ENCODE data around the gene RABGGTA. TPM values are rescaled to one million over a fixed set of nuclear protein-coding genes. Genes with fewer than 3 reads are reported as not detected.
"Not testable (repeated sequence)": the region's sequence is repeated elsewhere in the genome, so short reads cannot be mapped to it uniquely, and the experiment has no call there.

The RABGGTA gene
- total RNA-seq, 1 donor from 2014 or later = 13.3 TPM

DNA sequence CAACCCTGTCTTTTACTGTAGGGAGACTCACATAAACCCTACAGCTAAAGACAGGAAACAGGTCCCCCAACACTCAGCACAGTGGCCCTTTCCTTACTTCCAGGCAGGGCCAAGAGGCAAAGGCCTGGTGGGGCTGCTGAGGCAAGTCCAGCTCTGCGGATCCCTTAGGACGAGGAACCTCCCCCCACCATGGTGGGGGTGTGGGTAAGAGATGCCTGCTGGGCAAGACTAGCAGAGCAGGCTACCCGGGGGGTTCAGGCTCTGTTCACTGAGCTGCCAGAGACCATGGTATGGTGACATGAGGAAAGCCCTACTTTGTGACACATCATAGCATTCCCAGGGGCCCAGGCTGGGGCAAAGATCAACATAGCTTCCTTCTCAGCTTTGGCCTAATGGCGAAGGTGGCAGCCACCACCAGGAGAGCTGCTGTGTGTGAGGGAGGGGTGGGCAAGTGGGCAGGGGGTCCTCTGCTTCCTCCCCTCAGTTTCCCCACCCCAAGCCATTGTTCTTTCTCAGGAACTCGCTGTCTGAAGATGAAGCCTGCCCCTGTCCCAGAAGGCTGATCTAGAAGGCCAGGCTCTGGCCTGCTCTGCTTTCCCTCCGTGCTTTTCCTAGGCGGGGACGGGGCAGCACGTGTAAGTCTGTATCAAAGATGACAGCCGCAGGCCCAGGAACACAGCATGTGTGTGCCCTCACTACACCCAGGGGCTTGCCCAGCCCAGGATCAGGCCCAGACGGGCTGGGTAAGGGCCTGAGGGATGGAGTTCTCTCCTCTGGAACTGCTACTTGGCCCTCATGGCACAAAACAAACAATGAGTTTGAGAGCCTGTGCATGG, 18.9 kb downstream of the RABGGTA start:
- intact Hi-C loops (cut with DNase I) = no loop called here
- DNase-seq (ENCODE audit: low spot score) = no peak

- intact Hi-C loops (cut with DNase I) = no loop called here
- DNase-seq (ENCODE audit: low spot score) = no peak
These were observed 19.5 kb downstream of the RABGGTA start for GRCh38 chr14:24251880-24252288.

DNA sequence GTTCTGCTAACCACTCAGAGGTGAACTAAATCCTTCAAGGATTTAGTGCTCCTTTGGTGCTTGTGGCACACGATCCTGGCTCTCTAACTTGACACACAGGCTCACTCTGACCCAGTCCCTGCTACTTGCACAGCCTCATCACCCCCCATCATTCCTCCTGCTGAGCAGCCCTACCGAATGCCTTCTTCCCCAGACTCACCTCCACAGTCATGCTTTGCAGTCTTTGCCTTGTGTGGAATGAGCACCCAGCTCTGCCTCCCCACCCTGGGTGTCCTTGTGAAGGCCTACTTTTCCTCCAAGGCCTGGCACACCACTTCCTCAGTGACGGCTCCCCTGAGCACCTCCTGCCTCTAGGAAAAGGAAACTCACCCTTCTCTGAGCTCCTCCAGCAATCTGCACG, 21.0 kb downstream of the RABGGTA start:
- intact Hi-C loops (cut with DNase I) = no loop called here
- peak; percentile 59 for DNase-seq (ENCODE audit: low spot score)

GRCh38 chr14:24249230-24250021, 22.0 kb downstream of the RABGGTA start:
- intact Hi-C loops (cut with DNase I) = no loop called here
- peak; percentile 61 for DNase-seq (ENCODE audit: low spot score)

GRCh38 chr14:24247422-24247821, 24.0 kb downstream of the RABGGTA start:
- intact Hi-C loops (cut with DNase I) = no loop called here

GRCh38 chr14:24246765-24247212, 24.6 kb downstream of the RABGGTA start:
- DNase-seq (ENCODE audit: low spot score) = no peak
- intact Hi-C loops (cut with DNase I) = no loop called here

More at GRCh38 chr14:24247422-24247821, 24.0 kb downstream of the RABGGTA start:
- DNase-seq (ENCODE audit: low spot score) = no peak

- DNase-seq (ENCODE audit: low spot score) = peak; percentile 35
- intact Hi-C loops (cut with DNase I) = not testable (repeated sequence)
These were observed 26.0 kb downstream of the RABGGTA start for GRCh38 chr14:24245350-24245749.

- DNase-seq (ENCODE audit: low spot score) = no peak
- intact Hi-C loops (cut with DNase I) = loop anchor here (5.0 kb wide), 1 partner anchor 189 kb away; no protein-coding TSS in a partner anchor
These were observed 28.0 kb downstream of the RABGGTA start for GRCh38 chr14:24243336-24243836.

GRCh38 chr14:24241829-24242443, 29.5 kb downstream of the RABGGTA start:
- intact Hi-C loops (cut with DNase I) = loop anchor here (1.0 to 5.0 kb wide), 3 partner anchors 27 to 190 kb away; partner anchors contain the start of genes DHRS1 and NOP9
- peak; percentile 97 for DNase-seq (ENCODE audit: low spot score)

GRCh38 chr14:24240110-24240918, 31.1 kb downstream of the RABGGTA start:
- peak; percentile 53 for DNase-seq (ENCODE audit: low spot score)
- intact Hi-C loops (cut with DNase I) = loop anchor here (2.0 to 5.0 kb wide), 2 partner anchors 26 to 192 kb away; no protein-coding TSS in a partner anchor

- peak; percentile 36 for DNase-seq (ENCODE audit: low spot score)
- intact Hi-C loops (cut with DNase I) = no loop called here
These were observed 32.8 kb downstream of the RABGGTA start for GRCh38 chr14:24238527-24239037.

DNA sequence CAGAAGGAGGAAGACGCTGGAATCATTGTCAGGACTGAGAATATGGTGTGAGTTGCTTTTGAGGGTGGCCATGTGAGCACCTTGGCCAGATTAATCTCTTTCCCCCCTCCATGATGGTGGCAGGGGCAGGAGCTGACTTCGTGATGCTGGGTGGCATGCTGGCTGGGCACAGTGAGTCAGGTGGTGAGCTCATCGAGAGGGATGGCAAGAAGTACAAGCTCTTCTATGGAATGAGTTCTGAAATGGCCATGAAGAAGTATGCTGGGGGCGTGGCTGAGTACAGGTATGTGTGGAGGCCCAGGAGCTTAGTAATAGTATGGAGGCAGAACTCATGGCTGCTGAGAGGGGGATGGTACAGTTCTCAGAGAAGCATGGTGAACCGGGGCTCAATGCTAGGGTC, 33.3 kb downstream of the RABGGTA start:
- intact Hi-C loops (cut with DNase I) = no loop called here
- DNase-seq (ENCODE audit: low spot score) = peak; percentile 62

DNA sequence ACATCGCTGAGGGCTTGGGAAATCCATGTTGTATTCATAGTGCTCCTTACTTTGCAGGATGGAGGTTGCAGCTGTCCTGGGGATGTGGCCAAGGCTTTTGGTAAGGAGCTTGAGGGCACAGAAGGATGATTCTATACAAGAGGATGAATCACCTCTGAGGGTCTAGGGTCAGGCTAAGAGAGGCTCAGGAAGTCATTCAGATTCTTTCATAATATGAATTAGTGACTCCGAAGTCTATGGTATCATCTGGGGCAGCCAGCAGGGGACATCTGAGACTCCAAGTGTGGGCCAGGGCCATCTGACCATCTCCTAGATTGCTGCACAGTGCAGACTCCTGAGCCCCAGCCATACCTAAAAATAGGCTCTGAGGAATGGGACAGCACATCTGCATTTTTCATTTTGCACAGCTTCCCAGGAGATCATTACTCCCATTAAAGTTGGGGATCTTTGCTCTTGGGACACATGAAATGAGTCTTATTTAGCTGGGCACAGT, 33.9 kb downstream of the RABGGTA start:
- intact Hi-C loops (cut with DNase I) = no loop called here
- DNase-seq (ENCODE audit: low spot score) = peak; percentile 24

DNA sequence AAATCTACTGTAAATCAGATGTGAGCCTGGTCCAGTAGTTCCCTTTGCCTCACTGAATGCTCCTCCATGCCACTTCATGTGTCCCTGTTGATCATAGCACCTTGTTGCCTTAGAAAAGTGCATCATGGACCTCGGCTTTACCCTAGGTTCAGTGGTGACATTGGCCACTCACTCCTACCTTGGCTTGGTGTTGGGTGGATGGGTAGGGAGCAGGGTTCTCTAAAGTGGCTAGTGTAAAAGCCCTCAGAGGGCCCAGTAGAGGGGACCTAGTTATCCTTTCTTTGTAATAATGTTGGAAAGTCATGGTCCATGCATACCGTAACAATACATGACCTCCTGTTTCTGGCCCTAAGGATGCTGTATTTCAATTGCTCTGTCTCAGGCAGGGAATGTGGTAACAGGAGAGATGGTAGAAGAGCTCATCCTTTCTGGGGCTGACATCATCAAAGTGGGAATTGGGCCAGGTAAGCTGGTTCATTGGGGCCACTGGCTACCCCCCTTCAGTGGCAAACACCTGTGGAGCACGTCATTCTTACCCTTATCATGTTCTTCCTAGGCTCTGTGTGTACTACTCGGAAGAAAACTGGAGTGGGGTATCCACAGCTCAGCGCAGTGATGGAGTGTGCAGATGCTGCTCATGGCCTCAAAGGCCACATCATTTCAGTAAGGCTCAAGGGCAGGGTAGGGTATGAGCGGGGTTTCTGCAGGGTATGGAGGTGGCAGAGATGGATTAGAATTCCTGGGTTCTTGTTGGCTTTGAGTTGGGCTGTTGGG, 34.5 kb downstream of the RABGGTA start:
- no peak for DNase-seq (ENCODE audit: low spot score)
- intact Hi-C loops (cut with DNase I) = no loop called here

DNA sequence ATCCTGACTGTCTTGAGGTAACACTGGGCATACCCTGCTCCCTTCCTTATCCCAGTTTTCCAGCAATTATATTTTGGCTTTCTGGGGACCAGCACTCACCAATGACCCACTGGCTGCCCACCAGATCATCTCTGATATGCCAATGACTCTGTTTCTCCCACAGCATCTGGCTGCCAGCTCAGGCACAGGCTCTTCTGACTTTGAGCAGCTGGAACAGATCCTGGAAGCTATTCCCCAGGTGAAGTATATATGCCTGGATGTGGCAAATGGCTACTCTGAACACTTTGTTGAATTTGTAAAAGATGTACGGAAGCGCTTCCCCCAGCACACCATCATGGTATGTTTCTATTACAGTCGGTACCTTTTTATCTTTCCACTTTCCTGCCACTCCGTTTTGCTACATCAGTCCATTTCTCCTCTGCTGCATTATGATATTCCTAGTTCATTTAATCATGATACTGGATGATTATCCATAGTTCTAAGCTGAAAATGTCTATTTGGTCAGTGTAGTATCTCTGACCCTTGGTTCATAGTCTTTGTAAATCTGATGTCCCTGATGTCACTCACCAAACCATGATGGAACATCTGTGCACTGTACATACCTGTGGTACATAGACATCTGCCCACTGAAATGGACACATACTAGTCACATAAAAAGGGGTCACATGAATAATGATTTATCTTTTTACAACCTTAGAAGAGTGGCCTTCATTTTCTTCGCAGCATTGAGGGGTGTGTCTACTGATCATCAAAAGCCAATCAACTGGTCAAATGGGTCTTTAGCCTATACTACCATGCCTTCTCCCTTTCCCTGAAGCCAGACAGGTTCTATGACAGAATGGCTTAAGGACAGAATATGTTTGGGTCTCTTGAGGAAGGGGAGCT, 35.4 kb downstream of the RABGGTA start:
- intact Hi-C loops (cut with DNase I) = no loop called here
- no peak for DNase-seq (ENCODE audit: low spot score)

DNA sequence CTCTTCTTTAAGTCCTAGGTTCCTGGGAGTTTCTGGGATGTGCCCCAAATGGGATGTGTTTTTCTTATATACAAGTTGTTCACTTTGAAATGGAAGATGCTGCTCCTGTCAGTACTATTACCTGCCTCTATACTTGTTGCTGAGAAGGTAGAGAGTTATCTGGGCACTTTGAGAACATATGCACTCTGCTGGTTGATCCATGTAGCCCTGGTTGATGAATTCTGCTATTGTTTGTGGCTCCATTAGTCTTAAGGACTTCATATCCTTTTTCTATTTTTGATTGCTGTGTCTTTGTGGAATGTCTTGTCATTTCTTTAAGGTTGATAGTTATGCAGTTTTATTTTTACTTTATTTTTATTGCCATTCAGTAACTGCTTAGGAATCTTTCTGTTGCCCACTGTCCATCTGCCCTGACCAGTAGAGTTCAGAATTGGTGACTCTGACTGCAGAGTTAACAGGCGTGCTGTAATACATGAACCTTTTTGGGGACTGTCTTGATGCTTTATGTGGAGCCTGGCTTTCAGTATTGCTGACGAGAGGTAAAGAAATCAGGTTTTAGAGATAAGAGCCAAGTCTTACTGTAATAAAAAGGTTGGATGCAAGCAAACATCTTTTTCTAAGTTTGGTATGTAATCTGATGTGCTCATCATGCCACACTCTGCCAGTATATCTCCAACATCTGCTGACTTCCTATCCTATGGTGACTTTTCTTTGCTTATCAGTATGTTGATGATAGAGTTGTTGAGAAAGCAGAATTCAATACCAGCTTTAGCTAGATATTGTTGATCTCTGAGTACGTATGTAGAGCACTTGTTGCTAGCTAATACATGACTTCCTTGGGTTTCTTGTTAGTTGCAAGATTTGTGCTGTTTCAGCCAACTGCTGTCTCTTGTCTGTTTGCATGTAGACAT, 37.0 kb downstream of the RABGGTA start:
- intact Hi-C loops (cut with DNase I) = no loop called here
- DNase-seq (ENCODE audit: low spot score) = no peak
